ENCODE data around the gene SHMT1. TPM values are rescaled to one million over a fixed set of nuclear protein-coding genes. Genes with fewer than 3 reads are reported as not detected.

SHMT1 gene
- polyA plus RNA-seq, 3 donors, result 4.2 to 17.9 (median 16.6) TPM

- H3K9me3 Mint-ChIP-seq, result peaks cover 0 to 4% (median 2%) of the 10 kb centered on the region in 7 donors
- Histone ChIP-seq H2AFZ (ENCODE audit: insufficient read depth, low read depth, low read length, poor library complexity, severe bottlenecking) (no peak overlapping the region), H3K27me3 (ENCODE audit: control insufficient read depth in 2 of 2, insufficient read depth in 2 of 2, low read length in 2 of 2) (no peaks in the 10 kb centered on the region), H3K27ac (ENCODE audit: low read depth in 1 of 2, low read length in 2 of 2) (peak overlapping the region; percentile 63 to 100), H3K9ac (ENCODE audit: insufficient read depth, low read length, poor library complexity, severe bottlenecking) (peak overlapping the region; percentile 34), H3K4me1 (ENCODE audit: control insufficient read depth in 1 of 2, insufficient read depth in 2 of 2, low read length in 2 of 2) (peaks cover 56 to 66% of the 10 kb centered on the region in 2 donors), H3K36me3 (replicated peaks in 1 of 2; ENCODE audit: control insufficient read depth in 1 of 2, insufficient read depth in 2 of 2, low read length in 2 of 2) (peaks cover 39 to 51% of the 10 kb centered on the region in 2 donors), H3K4me2 (replicated peaks; ENCODE audit: extremely low read depth, low read length, poor library complexity, severe bottlenecking) (peak overlapping the region; percentile 69), H4K20me1 (ENCODE audit: insufficient read depth, low read length) (peaks cover 83% of the 10 kb centered on the region), H3K9me3 (replicated peaks in 1 of 2; ENCODE audit: control insufficient read depth in 1 of 2, insufficient read depth in 1 of 2, low read length in 2 of 2) (no peaks in the 10 kb centered on the region), H3K79me2 (ENCODE audit: insufficient read depth, low read length) (peaks cover 96% of the 10 kb centered on the region), H3K4me3 (replicated peaks in 1 of 3; ENCODE audit: low read depth in 2 of 3, low read length in 3 of 3) (peak overlapping the region in 1 of 3 experiments; percentile 88)
- intact Hi-C loops (cut with micrococcal nuclease), result no loop called here
- DNase-seq, result no peak
- peak overlapping the region; percentile 69 to 80 for H3K4me3 Mint-ChIP-seq
- no peaks in the 10 kb centered on the region for H3K27me3 Mint-ChIP-seq (ENCODE audit: low read depth in 3 of 3)
- TF ChIP-seq CTCF (IDR thresholded peaks at IDR 0.05), result no peak
- H3K36me3 Mint-ChIP-seq, result peaks cover 54 to 58% of the 10 kb centered on the region in 2 donors
- WGBS (ENCODE audit: insufficient coverage), result 95% methylated on average over 11 of the region's 18 CpGs
- peak overlapping the region; percentile 77 to 100 (median 98) for H3K27ac Mint-ChIP-seq
- H3K4me1 Mint-ChIP-seq, result peaks cover 66% of the 10 kb centered on the region
Measured at GRCh38 chr17:18318771-18319450, 44.4 kb downstream of the SHMT1 start.

- Histone ChIP-seq H3K9ac (ENCODE audit: insufficient read depth, low read length, poor library complexity, severe bottlenecking) (peak overlapping the region; percentile 39), H3K4me2 (replicated peaks; ENCODE audit: extremely low read depth, low read length, poor library complexity, severe bottlenecking) (peak overlapping the region; percentile 69), H3K9me3 (replicated peaks in 1 of 2; ENCODE audit: control insufficient read depth in 1 of 2, insufficient read depth in 1 of 2, low read length in 2 of 2) (no peaks in the 10 kb centered on the region), H3K4me3 (replicated peaks in 1 of 3; ENCODE audit: low read depth in 2 of 3, low read length in 3 of 3) (peak overlapping the region; percentile 11 to 88 (median 26)), H3K79me2 (ENCODE audit: insufficient read depth, low read length) (peaks cover 96% of the 10 kb centered on the region), H3K36me3 (replicated peaks in 1 of 2; ENCODE audit: control insufficient read depth in 1 of 2, insufficient read depth in 2 of 2, low read length in 2 of 2) (peaks cover 31 to 44% of the 10 kb centered on the region in 2 donors), H4K20me1 (ENCODE audit: insufficient read depth, low read length) (peaks cover 80% of the 10 kb centered on the region), H3K4me1 (ENCODE audit: control insufficient read depth in 1 of 2, insufficient read depth in 2 of 2, low read length in 2 of 2) (peaks cover 64 to 70% of the 10 kb centered on the region in 2 donors), H3K27ac (ENCODE audit: low read depth in 1 of 2, low read length in 2 of 2) (peak overlapping the region; percentile 63 to 100), H3K27me3 (ENCODE audit: control insufficient read depth in 2 of 2, insufficient read depth in 2 of 2, low read length in 2 of 2) (no peaks in the 10 kb centered on the region), H2AFZ (ENCODE audit: insufficient read depth, low read depth, low read length, poor library complexity, severe bottlenecking) (no peak overlapping the region)
- DNase-seq, result peak; percentile 40 to 74 (median 54)
- intact Hi-C loops (cut with micrococcal nuclease), result no loop called here
- Mint-ChIP-seq H3K9me3 (peaks cover 0 to 4% (median 2%) of the 10 kb centered on the region in 7 donors), H3K27me3 (ENCODE audit: low read depth in 3 of 3) (no peaks in the 10 kb centered on the region), H3K36me3 (peaks cover 50 to 54% of the 10 kb centered on the region in 2 donors), H3K4me1 (peaks cover 71% of the 10 kb centered on the region), H3K4me3 (peak overlapping the region; percentile 69 to 80), H3K27ac (peak overlapping the region; percentile 85 to 100 (median 99))
- WGBS (ENCODE audit: insufficient coverage), result 56% methylated on average over 6 of the region's 7 CpGs
- TF ChIP-seq CTCF (IDR thresholded peaks at IDR 0.05), result no peak
Measured at GRCh38 chr17:18318117-18318516, 45.2 kb downstream of the SHMT1 start.

All from CD14-positive monocyte (primary cell).